ENCODE results near the gene FAM81B.

FAM81B gene

GRCh38 chr5:95403996-95404395 lies 12.8 kb downstream of the FAM81B start:
- FAIRE-seq, result no peak

- FAIRE-seq, result no peak
Observed at GRCh38 chr5:95406426-95407090, 15.4 kb downstream of the FAM81B start.

GRCh38 chr5:95410279-95410678 lies 19.1 kb downstream of the FAM81B start:
- no peak for FAIRE-seq

- no peak for FAIRE-seq
Observed at GRCh38 chr5:95411474-95411873, 20.3 kb downstream of the FAM81B start.

GRCh38 chr5:95414451-95414850 lies 23.3 kb downstream of the FAM81B start:
- no peak for FAIRE-seq

- FAIRE-seq, result no peak
Observed at GRCh38 chr5:95417971-95418370, 26.8 kb downstream of the FAM81B start.

GRCh38 chr5:95422838-95423237 lies 31.7 kb downstream of the FAM81B start:
- FAIRE-seq, result no peak

GRCh38 chr5:95424016-95424415 lies 32.9 kb downstream of the FAM81B start:
- FAIRE-seq, result no peak

- no peak for FAIRE-seq
Observed at GRCh38 chr5:95424526-95424925, 33.4 kb downstream of the FAM81B start.

GRCh38 chr5:95426227-95426626 lies 35.1 kb downstream of the FAM81B start:
- FAIRE-seq, result no peak

- no peak for FAIRE-seq
Observed at GRCh38 chr5:95432779-95433178, 41.6 kb downstream of the FAM81B start.

GRCh38 chr5:95439801-95440493 lies 48.8 kb downstream of the FAM81B start:
- FAIRE-seq, result no peak

- FAIRE-seq, result no peak
Observed at GRCh38 chr5:95440825-95441224, 49.7 kb downstream of the FAM81B start.

- no peak for FAIRE-seq
Observed at GRCh38 chr5:95441636-95442035, 50.5 kb downstream of the FAM81B start.

GRCh38 chr5:95445442-95445841 lies 54.3 kb downstream of the FAM81B start:
- no peak for FAIRE-seq

GRCh38 chr5:95445995-95446394 lies 54.8 kb downstream of the FAM81B start:
- no peak for FAIRE-seq

- no peak for FAIRE-seq
Observed at GRCh38 chr5:95446560-95447221, 55.5 kb downstream of the FAM81B start.

- no peak for FAIRE-seq
Observed at GRCh38 chr5:95447961-95448360, 56.8 kb downstream of the FAM81B start.

- FAIRE-seq, result no peak
Observed at GRCh38 chr5:95448789-95449188, 57.6 kb downstream of the FAM81B start.

- FAIRE-seq, result no peak
Observed at GRCh38 chr5:95449460-95449859, 58.3 kb downstream of the FAM81B start.

- no peak for FAIRE-seq
Observed at GRCh38 chr5:95454536-95454935, 63.4 kb downstream of the FAM81B start.

GRCh38 chr5:95460665-95461064 lies 69.5 kb downstream of the FAM81B start:
- no peak for FAIRE-seq

- no peak for FAIRE-seq
Observed at GRCh38 chr5:95471487-95471886, 80.3 kb downstream of the FAM81B start.

- FAIRE-seq, result no peak
Observed at GRCh38 chr5:95471942-95472341, 80.8 kb downstream of the FAM81B start.
